Stimulated activated CD8-positive, alpha-beta memory T cell treated with anti-CD3 and anti-CD28 coated beads, Interleukin-7, amount 100 ng/mL, for 24 hours (primary cell): ENCODE results near the gene ANKRD36C.
"Not testable (repeated sequence)": the region's sequence is repeated elsewhere in the genome, so short reads cannot be mapped to it uniquely, and the experiment has no call there.

Experiments used
- DNase-seq: peaks from one replicate; pipeline ENCODE4 v3.0.0-alpha.2; 2020; ENCODE audit warnings: low read depth

ANKRD36C gene

GRCh38 chr2:96006248-96006647 is 14.6 kb upstream of the ANKRD36C start:
- not testable (repeated sequence) for DNase-seq

- not testable (repeated sequence) for DNase-seq
Observed at GRCh38 chr2:95992520-95993272, 1.1 kb upstream of the ANKRD36C start.

DNA sequence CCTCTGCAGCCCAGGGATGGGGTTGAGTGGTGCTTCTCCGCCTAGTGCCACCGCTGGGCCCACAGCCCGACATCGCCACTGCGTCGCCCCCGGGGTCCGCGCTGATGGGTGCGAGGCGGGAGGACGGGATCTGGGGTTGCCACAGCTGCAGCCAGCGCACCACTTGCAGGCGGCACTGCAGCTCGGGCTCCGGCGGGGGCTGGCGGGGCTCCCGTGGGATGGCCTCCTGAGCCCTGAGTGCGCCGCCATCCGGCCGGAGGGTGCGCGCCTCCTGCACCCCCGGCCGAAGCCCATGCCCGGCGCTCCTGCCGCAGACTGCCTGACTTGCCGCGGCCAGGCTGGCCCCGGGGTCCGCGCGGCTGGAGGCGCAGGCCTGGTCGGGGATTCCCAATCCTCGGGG is 478 bp upstream of the ANKRD36C start:
- not testable (repeated sequence) for DNase-seq

DNA sequence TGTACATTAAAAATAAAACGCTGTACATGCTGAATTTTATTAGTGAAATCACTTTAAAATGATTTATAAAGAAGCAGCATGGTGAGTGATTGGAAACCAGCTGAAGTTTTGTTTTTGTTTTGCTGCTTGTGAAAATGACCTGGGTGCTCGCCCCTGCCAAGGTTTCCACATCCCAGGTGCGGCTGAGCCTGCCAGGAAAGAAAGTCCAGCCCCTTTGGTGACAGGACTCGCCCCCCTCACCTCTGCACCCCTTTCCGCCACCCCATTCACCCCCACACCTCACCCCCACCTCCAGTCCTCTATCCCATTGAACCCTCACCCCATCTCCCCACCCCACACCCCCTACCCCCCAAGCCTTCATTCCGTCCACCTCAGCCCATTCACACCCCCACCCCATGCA is 740 bp downstream of the ANKRD36C start:
- not testable (repeated sequence) for DNase-seq

GRCh38 chr2:95951662-95952061 is 40.0 kb downstream of the ANKRD36C start:
- DNase-seq, result not testable (repeated sequence)

DNA sequence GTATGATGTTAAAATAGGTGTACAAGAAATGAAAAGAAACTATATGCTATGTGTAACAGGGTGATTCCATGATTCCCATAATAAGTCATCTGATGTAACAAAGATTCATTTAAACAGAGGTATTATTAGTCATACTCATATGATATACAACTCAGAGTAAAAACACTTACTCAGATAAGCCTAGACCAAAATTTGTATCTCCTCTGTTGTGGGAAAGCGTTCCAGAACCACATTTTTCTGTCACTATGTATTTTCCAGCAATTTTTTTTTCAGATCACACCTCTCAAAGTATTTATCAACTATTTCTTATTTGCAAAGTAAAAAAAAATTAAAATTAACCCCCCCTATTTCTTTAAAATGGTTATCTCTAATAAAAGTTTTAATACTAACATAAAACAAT is 43.6 kb downstream of the ANKRD36C start:
- DNase-seq, result not testable (repeated sequence)

DNA sequence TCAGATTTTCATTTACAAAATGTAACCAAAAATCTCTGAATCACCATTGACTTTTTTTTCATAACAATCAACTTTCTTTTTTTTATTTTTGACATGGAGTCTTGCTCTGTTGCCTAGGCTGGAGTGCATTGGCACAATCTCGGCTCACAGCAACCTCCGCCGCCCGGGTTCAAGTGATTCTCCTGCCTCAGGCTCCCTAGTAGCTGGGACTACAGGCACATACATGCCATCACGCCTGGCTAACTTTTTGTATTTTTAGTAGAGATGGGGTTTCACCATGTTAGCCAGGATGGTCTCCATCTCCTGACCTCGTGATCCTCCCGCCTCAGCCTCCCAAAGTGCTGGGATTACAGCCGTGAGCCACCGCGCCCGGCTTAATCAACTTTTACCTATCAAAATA is 51.7 kb downstream of the ANKRD36C start:
- DNase-seq, result not testable (repeated sequence)

- DNase-seq, result not testable (repeated sequence)
Observed at GRCh38 chr2:95930740-95931139, 60.9 kb downstream of the ANKRD36C start.

DNA sequence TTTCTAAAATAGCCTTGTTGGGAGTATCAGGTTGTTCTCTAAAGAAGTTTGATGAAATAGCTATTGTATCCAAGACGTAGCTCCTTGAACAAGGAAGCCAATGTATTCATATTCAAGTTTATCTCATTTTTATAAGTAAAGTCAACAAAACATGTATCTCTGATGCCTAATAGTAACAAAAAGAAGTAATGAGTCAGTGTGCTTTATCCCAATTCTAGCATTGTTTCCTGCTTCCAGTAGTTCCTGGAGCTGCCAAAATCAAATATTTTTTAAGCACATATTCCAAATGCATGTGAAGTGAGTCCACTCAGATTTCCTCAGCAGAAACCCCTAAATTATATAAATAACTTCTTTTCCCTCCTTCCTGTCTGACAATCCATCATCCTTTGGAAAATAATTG is 74.6 kb downstream of the ANKRD36C start:
- DNase-seq, result not testable (repeated sequence)

GRCh38 chr2:95915131-95915530 is 76.5 kb downstream of the ANKRD36C start:
- not testable (repeated sequence) for DNase-seq

- not testable (repeated sequence) for DNase-seq
Observed at GRCh38 chr2:95911431-95911830, 80.2 kb downstream of the ANKRD36C start.

- not testable (repeated sequence) for DNase-seq
Observed at GRCh38 chr2:95894443-95894842, 97.2 kb downstream of the ANKRD36C start.

DNA sequence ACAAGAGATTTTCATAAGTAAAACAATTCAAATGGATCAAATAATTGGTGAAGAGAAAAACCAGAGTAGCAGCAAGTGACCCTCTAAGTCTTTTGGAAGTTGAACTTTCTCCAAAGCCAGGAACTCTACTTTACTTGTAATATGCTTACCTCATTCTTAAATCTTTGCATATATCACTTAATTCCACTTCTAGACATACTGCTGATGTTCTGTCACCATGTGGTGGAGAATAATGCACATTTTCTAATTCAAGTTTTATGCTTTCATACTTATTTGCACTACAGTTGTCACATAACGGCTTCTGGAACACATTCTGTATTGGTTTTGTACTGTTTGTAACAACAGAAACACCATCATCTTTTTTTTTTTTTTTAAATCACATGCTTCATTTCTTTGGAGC is 123.7 kb downstream of the ANKRD36C start:
- not testable (repeated sequence) for DNase-seq

DNA sequence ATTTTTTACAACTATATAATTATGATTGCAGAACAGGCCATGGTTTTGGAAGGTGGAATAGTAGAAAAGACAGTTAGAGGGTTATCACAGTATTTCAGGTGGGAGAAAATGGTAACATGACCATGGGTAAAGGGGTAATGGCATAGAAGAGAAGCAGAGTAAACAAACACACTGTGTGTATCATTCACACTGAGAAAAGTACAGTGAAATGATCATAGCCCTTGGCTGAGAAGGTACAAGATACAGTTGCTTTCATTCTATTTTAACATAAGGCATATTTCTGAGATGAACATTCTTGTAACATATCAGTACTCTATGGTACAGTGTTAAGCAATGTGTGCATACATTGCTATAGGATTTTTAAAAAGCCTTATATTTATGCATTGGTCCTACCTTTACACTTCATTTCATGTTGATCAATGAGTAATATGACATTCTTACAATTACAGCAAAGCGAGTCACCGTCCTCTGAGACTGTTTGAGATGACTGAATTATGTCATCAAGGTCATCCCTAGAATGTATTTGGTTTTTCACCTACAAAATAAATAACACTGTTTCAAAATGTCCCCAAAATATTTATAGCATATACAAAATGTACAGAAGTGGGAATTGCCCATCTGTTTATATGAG is 124.5 kb downstream of the ANKRD36C start:
- DNase-seq, result not testable (repeated sequence)

- DNase-seq, result not testable (repeated sequence)
Observed at GRCh38 chr2:95862121-95862520, 129.5 kb downstream of the ANKRD36C start.

DNA sequence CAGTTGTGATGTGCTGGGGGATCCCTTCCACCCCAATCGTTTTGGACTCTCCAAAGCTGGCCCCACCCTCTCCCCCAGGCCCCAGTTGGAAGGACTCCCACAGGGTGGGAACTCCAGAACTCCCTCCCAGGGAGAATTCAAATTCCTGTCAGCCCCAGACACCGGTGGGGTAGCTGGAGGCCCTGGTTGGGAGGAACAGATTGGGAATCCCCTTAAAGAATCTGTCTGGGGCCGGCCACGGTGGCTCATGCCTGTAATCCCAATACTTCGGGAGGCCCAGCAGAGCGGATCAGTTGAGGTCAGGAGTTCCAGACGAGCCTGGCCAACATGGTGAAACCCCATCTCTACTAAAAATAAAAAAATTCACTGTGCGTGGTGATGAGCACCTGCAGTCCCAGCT is 155.5 kb downstream of the ANKRD36C start:
- DNase-seq, result no peak

DNA sequence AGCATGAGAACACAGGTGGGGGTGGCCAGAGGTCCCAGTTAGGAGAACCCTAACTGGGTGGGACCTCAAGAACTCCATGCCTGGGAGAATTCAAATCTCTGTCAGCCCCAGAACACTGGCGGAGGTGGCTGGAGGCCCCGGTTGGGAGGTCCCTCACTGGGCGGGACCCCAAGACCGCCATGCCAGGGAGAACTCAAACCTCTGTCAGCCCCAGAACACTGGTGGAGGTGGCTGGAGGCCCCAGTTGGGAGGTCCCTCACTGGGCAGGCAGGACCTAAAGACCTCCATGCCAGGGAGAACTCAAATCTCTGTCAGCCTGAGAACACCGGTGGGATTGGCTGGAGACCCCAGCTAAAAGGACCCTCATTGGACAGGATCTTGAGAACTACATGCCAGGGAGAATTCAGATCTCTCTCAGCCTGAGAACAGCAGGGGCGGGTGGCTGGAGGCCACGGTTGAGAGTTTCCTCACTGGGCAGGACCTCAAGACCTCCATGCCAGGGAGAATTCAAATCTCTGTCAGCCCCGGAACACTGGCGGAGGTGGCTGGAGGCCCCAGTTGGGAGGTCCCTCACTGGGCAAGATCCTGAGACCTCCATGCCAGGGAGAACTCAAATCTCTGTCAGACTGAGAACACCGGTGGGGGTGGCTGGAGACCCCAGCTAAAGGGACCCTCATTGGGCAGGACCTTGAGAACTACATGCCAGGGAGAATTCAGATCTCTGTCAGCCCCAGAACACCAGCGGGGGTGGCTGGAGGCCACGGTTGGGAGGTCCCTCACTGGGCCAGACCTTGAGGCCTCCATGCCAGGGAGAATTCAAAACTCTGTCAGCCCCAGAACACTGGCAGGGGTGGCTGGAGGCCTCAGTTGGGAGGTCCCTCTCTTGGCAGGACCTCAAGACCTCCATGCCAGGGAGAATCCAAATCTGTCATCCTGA is 157.3 kb downstream of the ANKRD36C start:
- DNase-seq, result not testable (repeated sequence)

GRCh38 chr2:95824218-95824617 is 167.4 kb downstream of the ANKRD36C start:
- DNase-seq, result not testable (repeated sequence)

GRCh38 chr2:95817521-95817920 is 174.1 kb downstream of the ANKRD36C start:
- DNase-seq, result not testable (repeated sequence)

DNA sequence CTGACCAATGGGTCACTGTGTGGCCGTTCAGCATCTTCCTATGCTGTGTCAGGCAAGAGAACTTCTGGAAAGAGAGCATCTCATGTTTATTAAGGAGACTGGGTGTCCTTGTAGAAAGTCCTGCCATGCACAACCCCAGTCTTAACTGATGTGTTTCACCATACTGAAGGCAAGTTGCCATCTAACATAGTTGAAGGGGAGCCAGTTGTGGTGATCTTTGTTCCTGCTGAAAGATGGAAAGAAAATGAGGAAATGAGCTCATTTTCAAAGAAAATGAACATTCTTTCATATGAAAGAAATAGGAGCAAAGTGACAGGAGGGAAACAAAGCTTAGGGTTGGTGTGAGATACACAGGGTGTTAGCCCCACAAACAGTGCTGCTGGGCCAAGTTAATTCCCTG is 178.3 kb downstream of the ANKRD36C start:
- not testable (repeated sequence) for DNase-seq

- DNase-seq, result no peak
Observed at GRCh38 chr2:95799892-95800291, 191.7 kb downstream of the ANKRD36C start.
